ENCODE results near the gene ACSF3. TPM values are rescaled to one million over a fixed set of nuclear protein-coding genes. Genes with fewer than 3 reads are reported as not detected.

Gene ACSF3
- total and polyA plus RNA-seq, 2 of the 4 experiments (the other 2 are of a cell fraction), result 9.5 to 14.2 TPM

DNA sequence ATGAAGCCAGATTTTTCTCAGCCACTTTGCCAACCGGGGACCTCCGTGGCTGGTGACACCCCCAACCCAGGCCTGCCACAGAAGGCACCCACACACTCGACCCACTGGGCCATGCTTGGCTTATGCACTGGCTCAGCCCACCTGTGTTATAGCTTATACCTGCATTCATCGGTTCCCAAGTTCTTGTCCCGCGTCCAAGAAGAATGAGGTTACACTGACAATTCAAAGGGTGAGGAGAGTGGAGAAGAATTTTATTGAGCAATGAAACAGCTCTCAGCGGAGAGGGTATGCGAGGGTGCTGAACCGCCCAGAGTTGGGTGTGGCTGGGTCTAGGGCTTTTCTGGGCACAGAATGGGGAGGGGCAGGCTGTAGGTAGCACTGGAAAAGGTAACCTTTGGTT, 55.7 kb downstream of the ACSF3 start:
- Histone ChIP-seq H2BK120ac (ENCODE audit: low read depth, low read length) (no peak overlapping the region), H4K20me1 (ENCODE audit: insufficient read depth, low read length) (no peaks in the 10 kb centered on the region; the same call in 1 of the 2 replicates), H3K56ac (ENCODE audit: extremely low read depth, insufficient read depth, low read length) (no peak overlapping the region), H3K4me3 (ENCODE audit: insufficient read depth, low read depth, low read length) (no peak overlapping the region), H4K91ac (ENCODE audit: insufficient read depth, low read depth, low read length) (no peak overlapping the region), H3K4me1 (ENCODE audit: control insufficient read depth, insufficient read depth, low read length) (no peaks in the 10 kb centered on the region; the same call in 1 of the 2 replicates), H3K14ac (replicated peaks; ENCODE audit: low read depth, low read length) (no peak overlapping the region), H3K4ac (ENCODE audit: low read depth, low read length) (no peak overlapping the region), H4K8ac (ENCODE audit: low read depth in 2 of 2, low read length in 2 of 2) (no peak overlapping the region), H3K4me2 (ENCODE audit: low read depth, low read length) (no peak overlapping the region), H3K9ac (ENCODE audit: low read depth, low read length) (no peak overlapping the region), H3K9me1 (ENCODE audit: insufficient read depth, low read length) (no peaks in the 10 kb centered on the region), H2BK20ac (ENCODE audit: low read depth, low read length) (no peak overlapping the region), H3K36me3 (ENCODE audit: control insufficient read depth, insufficient read depth, low read length) (peaks cover 24% of the 10 kb centered on the region), H3K9me3 (ENCODE audit: control insufficient read depth, insufficient read depth, low read length) (no peaks in the 10 kb centered on the region), H3K18ac (ENCODE audit: low read depth, low read length) (no peak overlapping the region), H2AFZ (replicated peaks; ENCODE audit: low read length, poor library complexity) (no peak overlapping the region), H2BK15ac (ENCODE audit: low read depth, low read length) (no peak overlapping the region), H2AK5ac (ENCODE audit: low read depth, low read length) (no peak overlapping the region), H2AK9ac (replicated peaks; ENCODE audit: low read depth, low read length, poor library complexity) (no peak overlapping the region), H3K27me3 (ENCODE audit: control insufficient read depth, insufficient read depth, low read length) (no peaks in the 10 kb centered on the region), H3K23ac (ENCODE audit: low read depth, low read length) (no peak overlapping the region), H3K27ac (ENCODE audit: insufficient read depth, low read length) (no peak overlapping the region), H3K79me1 (ENCODE audit: low read depth in 1 of 2, low read length in 2 of 2) (no peaks in the 10 kb centered on the region), H4K5ac (ENCODE audit: low read depth, low read length) (no peak overlapping the region), H2BK5ac (ENCODE audit: low read depth, low read length, poor library complexity, severe bottlenecking) (no peak overlapping the region)
- CTCF ChIA-PET, result no interaction called here
- intact Hi-C loops (cut with micrococcal nuclease), result no loop called here
- TF ChIP-seq MXI1 (IDR thresholded peaks at IDR 0.05; ENCODE audit: borderline replicate concordance, low read depth, low read length) (no peak), CHD1 (IDR thresholded peaks at IDR 0.05; ENCODE audit: low read depth, low read length) (no peak), RAD21 (IDR thresholded peaks at IDR 0.05; ENCODE audit: low read length) (no peak)
- no peak for DNase-seq
- WGBS, 2 experiments (ENCODE audit: extremely low coverage in 2 of 2, insufficient read length in 1 of 2), result 100% methylated on average over 4 of the region's 9 CpGs; no CpG with 5 or more reads in 1 of the 2 experiments
- POLR2A ChIA-PET (ENCODE audit: unreplicated experiment), result no interaction called here
- dilution Hi-C loops (cut with HindIII; ENCODE audit: low sequenced_read_pairs, unreplicated experiment), result no loop called here
- no peak for ATAC-seq (ENCODE audit: low read depth)
- in situ Hi-C loops (cut with MboI; ENCODE audit: low sequenced_read_pairs), result no loop called here
- BruUV-seq (replicated peaks), result no TSS peak
